ENCODE data around the gene FOXJ2. TPM values are rescaled to one million over a fixed set of nuclear protein-coding genes. Genes with fewer than 3 reads are reported as not detected.

The FOXJ2 gene
- polyA plus RNA-seq, 12 donors, result 19.0 to 31.8 (median 22.0) TPM; not detected in 1

Other genes starting within 250 kb of the FOXJ2 start
- under 1 TPM in 9 of 12 donors, not detected in 3; 0.08 to 0.65 (median 0.36) TPM for gene NANOG, start 243.3 kb upstream of the FOXJ2 start, polyA plus RNA-seq (ENCODE audit: insufficient read length in 12 of 12)
- 1 to 10 TPM in 1 of 12 donors, under 1 TPM in 6, not detected in 5; 0.19 to 1.1 (median 0.46) TPM for gene SLC2A14, start 159.8 kb upstream of the FOXJ2 start, polyA plus RNA-seq (ENCODE audit: insufficient read length in 12 of 12)
- gene SLC2A3, start 96.5 kb upstream of the FOXJ2 start, polyA plus RNA-seq (ENCODE audit: insufficient read length in 12 of 12), result 10 to 100 TPM in 11 of 12 donors, not detected in 1; 10.2 to 78.4 (median 22.3) TPM
- 1 to 10 TPM in 11 of 12 donors, not detected in 1; 2.6 to 6.8 (median 5.0) TPM for gene C3AR1, start 33.6 kb downstream of the FOXJ2 start, polyA plus RNA-seq (ENCODE audit: insufficient read length in 12 of 12)
- gene NECAP1, start 49.6 kb downstream of the FOXJ2 start, polyA plus RNA-seq (ENCODE audit: insufficient read length in 12 of 12), result 10 to 100 TPM in 11 of 12 donors, not detected in 1; 21.3 to 49.6 (median 24.8) TPM
- 1 to 10 TPM in 9 of 12 donors, under 1 TPM in 1, not detected in 2; 0.93 to 2.7 (median 1.8) TPM for gene CLEC4A, start 90.9 kb downstream of the FOXJ2 start, polyA plus RNA-seq (ENCODE audit: insufficient read length in 12 of 12)
- under 1 TPM in 2 of 12 donors, not detected in 10; 0.15 to 0.23 TPM for gene ZNF705A, start 124.3 kb downstream of the FOXJ2 start, polyA plus RNA-seq (ENCODE audit: insufficient read length in 12 of 12)
- 1 to 10 TPM in 6 of 12 donors, under 1 TPM in 4, not detected in 2; 0.30 to 2.2 (median 1.1) TPM for gene FAM90A1, start 194.9 kb downstream of the FOXJ2 start, polyA plus RNA-seq (ENCODE audit: insufficient read length in 12 of 12)

All from muscle of arm (tissue), 12 donors.